Epithelial cell of proximal tubule (primary cell): ENCODE results near the gene PTPN23. TPM values are rescaled to one million over a fixed set of nuclear protein-coding genes. Genes with fewer than 3 reads are reported as not detected.

Experiments
- DNase-seq: peaks from one replicate; pipeline ENCODE4 v3.0.0-alpha.2; 2011; ENCODE audit warnings: low read depth
- H3K4me3 ChIP-seq: 2 replicates; pipeline ENCODE4 v1.5.1; 2011; ENCODE audit warnings: low read depth, mild to moderate bottlenecking, low read length
- total RNA-seq: library from RNA; depleted of rRNA; stranded (reverse); fragments of >200 nt; gene quantifications from 2 replicates; pipeline ENCODE4 v1.2.3, GENCODE V29; 2015
- TF ChIP-seq, protein P1 (sequence below): conservative IDR thresholded peaks from 2 replicates; pipeline ENCODE4 v1.5.1; 2012; ENCODE audit warnings: low read depth, mild to moderate bottlenecking, low read length

The PTPN23 gene
- total RNA-seq, 1 donor from 2014 or later = 15.0 TPM

DNA sequence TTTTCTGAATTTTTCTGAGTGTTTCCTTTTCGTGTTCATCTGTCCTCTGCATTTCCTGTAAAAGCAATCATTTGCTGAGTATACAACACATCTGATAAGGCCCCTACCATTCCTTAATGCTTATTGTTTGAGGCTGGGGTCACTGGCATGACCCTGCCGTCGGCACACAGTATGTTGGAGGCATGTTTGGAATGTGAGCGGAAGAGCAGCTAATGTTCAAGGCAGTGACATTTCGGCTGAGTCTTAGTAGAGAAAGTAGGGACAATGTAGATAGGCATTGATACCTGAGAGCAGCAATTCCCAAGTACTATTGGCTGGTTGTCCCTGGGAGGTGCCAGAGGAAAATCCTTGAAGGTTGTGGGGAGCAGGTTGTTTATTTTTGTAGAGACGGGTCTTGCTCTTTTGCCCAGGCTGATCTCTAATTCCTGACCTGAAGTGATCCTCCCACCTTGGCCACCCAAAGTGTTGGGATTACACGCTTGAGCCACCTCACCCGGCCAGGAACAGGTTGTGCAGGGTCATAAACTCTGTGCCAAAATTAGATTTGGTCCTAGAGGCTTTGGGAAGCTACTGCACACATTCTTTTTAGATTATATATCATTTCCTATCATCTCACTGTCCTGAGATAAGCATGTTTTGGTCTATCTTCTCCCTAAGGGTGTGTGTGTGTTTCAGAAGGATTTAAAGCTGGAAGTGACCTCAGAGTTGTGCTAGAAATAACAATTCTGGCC lies 13.5 kb downstream of the PTPN23 start:
- DNase-seq = no peak
- H3K4me3 ChIP-seq = no peak overlapping the region
- TF ChIP-seq, protein P1, sequence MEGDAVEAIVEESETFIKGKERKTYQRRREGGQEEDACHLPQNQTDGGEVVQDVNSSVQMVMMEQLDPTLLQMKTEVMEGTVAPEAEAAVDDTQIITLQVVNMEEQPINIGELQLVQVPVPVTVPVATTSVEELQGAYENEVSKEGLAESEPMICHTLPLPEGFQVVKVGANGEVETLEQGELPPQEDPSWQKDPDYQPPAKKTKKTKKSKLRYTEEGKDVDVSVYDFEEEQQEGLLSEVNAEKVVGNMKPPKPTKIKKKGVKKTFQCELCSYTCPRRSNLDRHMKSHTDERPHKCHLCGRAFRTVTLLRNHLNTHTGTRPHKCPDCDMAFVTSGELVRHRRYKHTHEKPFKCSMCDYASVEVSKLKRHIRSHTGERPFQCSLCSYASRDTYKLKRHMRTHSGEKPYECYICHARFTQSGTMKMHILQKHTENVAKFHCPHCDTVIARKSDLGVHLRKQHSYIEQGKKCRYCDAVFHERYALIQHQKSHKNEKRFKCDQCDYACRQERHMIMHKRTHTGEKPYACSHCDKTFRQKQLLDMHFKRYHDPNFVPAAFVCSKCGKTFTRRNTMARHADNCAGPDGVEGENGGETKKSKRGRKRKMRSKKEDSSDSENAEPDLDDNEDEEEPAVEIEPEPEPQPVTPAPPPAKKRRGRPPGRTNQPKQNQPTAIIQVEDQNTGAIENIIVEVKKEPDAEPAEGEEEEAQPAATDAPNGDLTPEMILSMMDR = no peak

DNA sequence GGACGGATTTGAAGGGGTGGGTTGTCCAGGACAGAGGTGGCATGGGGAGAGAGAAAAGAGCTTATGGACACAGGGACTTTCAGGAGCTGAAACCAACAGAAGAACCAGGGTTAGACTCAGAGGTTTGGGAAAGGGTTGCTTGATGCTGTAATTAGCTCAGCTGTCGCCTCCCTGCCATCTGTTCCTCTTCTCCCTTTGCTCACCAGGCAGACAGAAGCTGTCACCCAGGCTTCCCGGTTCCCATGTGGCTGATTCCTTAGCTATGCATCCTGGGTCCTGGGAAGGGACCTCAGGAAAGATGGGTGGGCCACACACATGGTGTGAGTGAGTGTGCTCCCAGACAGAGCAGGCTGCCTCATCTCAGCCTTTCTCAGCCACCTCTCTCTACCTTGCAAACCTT lies 14.1 kb downstream of the PTPN23 start:
- no peak for DNase-seq
- no peak overlapping the region for H3K4me3 ChIP-seq
- TF ChIP-seq, protein P1 = no peak

DNA sequence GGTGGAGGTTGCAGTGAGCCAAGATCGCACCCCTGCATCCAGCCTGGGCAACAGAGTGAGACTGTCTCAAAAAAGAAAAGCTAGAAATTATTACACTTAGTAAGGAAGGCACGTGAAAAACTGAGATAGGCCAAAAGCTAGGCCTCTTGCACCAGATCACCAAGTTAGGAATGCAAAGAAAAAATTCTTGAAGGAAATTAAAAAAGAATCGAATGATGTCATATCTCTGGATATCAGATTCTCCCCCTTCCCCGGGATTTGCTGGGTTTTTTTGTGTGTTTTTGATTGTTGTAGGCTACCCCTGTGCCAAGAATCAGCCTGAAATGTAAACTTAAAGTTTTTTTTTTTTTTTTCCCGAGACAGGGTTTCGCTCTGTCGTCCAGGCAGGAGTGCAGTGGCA lies 17.4 kb downstream of the PTPN23 start:
- TF ChIP-seq, protein P1 = no peak
- DNase-seq = no peak
- H3K4me3 ChIP-seq = no peak overlapping the region

DNA sequence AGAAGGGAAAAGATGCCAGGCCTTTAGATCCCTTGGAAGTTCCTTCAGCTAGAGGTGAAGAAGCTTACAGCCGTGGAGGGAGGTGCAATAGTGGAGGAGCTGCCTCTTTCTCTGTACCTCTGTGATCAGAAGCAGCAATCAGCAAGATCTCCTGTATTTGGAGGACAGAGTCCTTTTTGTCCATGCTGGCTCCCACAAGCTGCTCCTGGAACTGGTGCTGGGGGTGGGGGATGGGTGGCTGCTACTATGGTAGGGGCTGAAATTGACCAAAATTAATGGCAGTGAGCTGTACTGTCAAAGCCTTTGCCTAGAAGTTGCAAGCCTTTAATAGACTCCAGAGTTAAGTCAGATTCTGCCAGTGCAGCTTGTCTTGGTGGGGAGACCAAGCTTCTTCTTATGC lies 18.2 kb downstream of the PTPN23 start:
- no peak overlapping the region for H3K4me3 ChIP-seq
- TF ChIP-seq, protein P1 = no peak
- no peak for DNase-seq

DNA sequence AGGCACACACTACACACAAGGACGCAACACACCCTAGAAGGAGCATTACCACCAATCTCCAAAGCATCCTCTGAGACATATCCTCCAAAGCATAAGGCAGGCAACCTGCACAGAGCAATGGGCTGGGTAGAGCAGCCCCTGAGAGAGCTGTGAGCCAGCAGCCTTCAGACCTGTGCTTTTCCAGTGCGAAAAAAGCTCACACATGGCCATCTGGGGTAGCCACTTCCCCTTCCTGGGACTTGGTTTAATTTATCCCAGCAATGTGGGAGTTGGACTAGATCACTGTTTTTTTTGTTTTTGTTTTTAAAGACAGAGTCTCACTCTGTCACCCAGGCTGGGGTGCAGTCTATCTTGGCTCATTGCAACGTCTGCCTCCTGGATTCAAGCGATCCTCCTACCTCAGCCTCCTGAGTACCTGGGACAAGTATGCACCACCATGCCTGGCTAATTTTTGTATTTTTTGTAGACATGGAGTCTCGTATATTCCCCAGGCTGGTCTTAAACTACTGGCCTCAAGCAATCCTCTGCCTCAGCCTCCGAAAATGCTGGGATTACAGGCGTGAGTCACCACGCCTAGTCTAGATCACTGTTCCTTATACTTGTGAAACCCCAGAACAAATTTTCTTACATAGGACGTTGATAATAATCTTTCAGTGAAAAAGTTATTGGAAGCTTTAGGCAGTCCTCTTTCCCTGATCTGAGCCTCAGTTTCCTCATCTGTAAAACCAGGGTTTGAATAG lies 18.9 kb downstream of the PTPN23 start:
- TF ChIP-seq, protein P1 = no peak
- no peak overlapping the region for H3K4me3 ChIP-seq
- DNase-seq = no peak

DNA sequence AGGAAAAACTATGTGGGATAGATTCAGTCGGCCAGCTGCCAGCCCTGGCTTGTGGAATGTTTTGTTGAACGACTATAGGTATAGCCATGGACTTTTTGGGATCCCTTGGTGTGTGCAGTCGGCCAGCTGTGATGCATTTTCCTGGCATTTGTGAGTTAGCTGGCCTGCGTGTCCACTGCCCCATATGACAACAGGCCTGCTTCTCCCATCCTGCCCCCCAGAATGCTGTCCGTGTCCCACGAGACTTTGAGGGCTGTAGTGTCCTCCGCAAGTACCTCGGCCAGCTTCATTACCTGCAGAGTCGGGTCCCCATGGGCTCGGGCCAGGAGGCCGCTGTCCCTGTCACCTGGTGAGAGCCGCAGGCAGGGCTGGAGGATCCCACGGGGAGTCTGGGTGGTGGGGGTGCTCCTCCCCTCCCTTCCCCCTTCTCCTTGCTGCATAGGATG lies 23.6 kb downstream of the PTPN23 start:
- no peak overlapping the region for H3K4me3 ChIP-seq
- DNase-seq = no peak
- TF ChIP-seq, protein P1 = no peak
